HFF-Myc (cell line): ENCODE data around the gene IQSEC1.

ENCODE experiments used
- DNase-seq: peaks from one replicate; pipeline ENCODE4 v3.0.0-alpha.2; 2011; ENCODE audit warnings: low read depth; ENCODE audit errors: extremely low read depth
- H3K4me3 ChIP-seq: replicated peaks from 2 replicates; pipeline ENCODE4 v1.5.1; 2011; ENCODE audit warnings: low read depth, mild to moderate bottlenecking, control low read depth, low read length
- TF ChIP-seq, protein P1 (sequence below): IDR thresholded peaks from 2 replicates; pipeline ENCODE4 v1.5.1; 2012; ENCODE audit warnings: mild to moderate bottlenecking, low read depth, low read length, control low read depth; ENCODE audit errors: missing control alignments

The IQSEC1 gene

DNA sequence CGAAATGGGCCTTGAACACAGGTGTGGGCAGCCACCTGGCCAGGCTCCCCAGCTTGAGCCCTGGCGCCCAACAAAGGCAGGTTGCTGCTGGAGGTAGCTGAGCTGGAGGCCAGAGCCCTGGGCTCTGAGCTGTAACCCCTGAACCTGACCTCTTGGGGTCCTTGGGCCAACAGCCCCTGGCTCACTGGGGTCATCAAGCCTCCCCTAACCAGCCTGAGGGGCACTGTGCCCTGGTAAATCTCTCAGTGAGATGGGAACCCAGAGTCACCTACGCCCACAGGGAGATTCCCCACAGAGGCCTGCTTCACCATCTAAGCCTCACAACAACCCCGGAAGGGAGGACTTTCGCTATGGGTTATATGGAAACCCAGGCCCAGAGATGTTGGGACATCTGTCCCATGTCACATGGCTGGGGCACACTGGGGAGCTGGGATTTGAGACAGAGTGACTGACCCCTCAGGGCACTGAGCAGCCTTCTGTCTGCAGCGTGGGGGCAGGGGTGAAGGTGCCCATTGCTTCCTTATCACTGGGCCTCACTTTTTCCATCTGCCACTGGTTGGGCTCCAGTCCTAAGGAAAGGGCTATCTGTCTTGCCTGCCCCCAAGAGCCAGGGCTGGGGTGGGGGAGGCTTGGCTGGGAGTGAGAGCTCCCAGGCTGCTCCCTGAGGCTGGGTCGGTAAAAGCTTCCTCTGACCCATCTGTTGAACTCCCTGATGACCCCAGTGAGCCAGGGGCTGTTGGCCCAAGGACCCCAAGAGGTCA is 59.1 kb downstream of the IQSEC1 start:
- TF ChIP-seq, protein P1, sequence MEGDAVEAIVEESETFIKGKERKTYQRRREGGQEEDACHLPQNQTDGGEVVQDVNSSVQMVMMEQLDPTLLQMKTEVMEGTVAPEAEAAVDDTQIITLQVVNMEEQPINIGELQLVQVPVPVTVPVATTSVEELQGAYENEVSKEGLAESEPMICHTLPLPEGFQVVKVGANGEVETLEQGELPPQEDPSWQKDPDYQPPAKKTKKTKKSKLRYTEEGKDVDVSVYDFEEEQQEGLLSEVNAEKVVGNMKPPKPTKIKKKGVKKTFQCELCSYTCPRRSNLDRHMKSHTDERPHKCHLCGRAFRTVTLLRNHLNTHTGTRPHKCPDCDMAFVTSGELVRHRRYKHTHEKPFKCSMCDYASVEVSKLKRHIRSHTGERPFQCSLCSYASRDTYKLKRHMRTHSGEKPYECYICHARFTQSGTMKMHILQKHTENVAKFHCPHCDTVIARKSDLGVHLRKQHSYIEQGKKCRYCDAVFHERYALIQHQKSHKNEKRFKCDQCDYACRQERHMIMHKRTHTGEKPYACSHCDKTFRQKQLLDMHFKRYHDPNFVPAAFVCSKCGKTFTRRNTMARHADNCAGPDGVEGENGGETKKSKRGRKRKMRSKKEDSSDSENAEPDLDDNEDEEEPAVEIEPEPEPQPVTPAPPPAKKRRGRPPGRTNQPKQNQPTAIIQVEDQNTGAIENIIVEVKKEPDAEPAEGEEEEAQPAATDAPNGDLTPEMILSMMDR, result no peak
- no peak overlapping the region for H3K4me3 ChIP-seq
- no peak for DNase-seq

DNA sequence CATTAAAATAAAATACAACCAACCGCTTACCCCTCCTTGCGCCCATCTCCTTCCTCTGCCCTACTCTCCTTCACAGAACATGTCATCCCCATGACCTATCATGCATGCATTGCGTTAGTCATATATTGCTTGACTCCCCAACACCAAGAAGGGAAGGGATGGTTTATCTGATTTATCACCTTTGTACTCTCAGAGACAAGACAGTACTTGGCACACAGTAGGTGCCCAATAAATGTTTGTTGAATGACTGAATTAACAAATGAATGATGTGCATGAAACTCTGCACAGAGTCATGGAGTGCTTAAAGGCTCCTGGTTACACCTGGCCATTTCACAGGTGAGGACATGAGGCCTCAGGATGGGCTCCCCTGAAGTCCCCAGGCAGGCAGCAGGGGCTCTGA is 59.7 kb downstream of the IQSEC1 start:
- TF ChIP-seq, protein P1, result no peak
- no peak overlapping the region for H3K4me3 ChIP-seq
- DNase-seq, result no peak

DNA sequence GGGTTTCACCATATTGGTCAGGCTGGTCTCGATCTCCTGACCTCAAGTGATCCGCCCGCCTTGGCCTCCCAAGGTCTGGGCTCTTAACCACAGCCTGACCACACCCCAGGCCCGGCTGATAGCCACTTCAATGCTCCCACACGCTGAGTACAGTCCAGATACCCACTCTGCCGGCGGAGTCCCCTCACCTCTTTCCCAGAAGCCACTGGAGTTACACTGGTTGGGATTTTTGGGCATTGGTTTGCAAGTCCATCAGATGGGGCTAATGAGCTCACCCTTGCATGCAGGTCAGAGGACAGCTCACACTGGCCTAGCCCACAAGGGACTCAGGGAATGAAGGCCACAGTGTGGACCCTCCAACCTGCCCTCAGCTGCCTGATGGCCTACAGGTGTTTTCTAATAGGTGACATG is 60.1 kb downstream of the IQSEC1 start:
- no peak overlapping the region for H3K4me3 ChIP-seq
- TF ChIP-seq, protein P1, result no peak

DNA sequence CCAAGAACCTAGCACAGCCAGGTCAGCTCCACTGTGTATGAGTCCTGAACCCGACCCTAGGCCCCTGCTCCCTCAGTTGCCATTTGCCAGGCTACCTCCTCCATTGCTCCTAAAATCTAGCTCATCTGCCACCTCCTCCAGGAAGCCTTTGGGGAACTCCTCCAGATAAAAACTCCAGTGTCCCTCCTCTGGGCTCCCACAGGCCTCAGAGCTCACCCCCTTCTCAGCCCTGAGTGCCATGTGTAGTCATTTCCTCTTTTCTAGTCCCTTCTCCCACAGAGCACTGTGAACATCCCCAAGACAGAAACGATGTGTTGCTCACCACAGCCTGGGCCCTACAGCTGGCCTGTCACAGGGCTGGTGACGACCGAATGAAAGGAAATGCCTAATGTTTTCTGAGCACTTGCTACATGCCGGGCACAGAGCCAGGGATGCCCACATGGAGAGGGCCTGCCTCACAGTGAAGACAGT is 61.0 kb downstream of the IQSEC1 start:
- TF ChIP-seq, protein P1, result no peak
- no peak for DNase-seq
- no peak overlapping the region for H3K4me3 ChIP-seq

More for the DNA sequence above, 60.1 kb downstream of the IQSEC1 start:
- DNase-seq, result no peak

DNA sequence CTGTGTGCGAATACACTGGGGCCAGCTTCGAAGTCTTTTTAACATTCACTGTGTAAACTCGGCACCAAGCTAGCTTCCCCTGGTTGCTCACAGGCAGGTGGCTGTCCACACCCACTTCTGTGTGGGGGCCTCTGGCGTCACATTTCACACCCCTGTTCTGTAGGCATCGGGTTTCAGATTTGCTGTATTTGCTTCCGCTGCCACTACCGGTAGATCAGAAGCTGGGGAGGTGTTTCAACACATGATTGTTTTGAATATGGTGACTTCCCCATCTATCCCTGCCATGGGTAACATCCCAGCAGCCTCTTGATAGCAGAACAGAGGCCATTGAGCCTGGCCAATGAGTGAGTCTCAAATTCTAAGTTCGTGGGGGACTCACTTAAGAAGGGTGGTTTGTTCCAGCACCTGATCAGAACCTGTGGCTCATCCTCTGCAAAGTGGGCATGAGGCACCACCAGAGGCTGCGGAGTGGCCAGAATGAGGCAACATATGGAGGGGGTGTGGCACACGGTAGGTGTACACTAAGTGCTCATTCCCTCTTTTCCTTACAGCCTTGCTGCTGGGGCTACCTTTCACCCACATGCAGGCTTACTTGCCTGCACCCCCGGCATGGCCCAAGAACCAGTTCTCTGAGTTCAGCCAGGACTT is 61.5 kb downstream of the IQSEC1 start:
- H3K4me3 ChIP-seq, result no peak overlapping the region
- TF ChIP-seq, protein P1, result no peak
- no peak for DNase-seq

DNA sequence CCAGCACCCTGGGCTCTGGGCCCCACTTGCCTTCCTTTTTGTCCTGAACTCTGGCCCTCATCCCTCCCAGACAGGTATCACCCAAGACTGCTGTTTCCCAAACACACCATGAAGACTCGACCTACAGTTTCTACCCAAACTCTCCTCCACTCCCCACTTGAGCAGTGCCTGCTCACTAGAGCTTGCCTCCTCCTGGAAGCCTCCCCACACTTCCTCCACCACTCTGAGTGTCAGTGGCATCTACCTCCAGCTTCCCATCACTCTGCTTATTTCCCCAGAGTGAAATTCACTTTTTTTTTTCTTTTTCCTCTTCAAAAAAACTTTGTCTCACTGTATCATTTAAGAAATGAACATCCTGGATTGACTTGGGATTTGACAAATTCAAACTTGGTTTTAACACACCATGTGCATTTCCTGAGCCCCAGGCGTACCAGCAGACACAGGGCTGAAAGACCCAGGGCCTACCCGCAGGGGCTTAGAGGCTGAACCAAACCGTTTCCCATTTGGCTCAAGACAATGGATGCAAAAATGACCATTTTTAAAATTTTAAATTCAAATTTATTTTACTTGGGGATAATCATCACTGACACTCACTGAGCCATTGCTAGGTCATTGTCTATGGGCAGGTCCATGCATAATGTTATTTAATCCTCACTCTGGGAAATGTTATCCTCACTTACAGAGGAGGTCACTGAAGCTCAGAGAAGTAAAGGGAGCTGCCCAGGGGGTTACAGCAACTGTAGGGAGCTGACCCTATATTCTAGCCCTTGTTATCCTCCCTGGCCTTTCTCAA is 62.3 kb downstream of the IQSEC1 start:
- no peak for DNase-seq
- no peak overlapping the region for H3K4me3 ChIP-seq
- TF ChIP-seq, protein P1, result no peak
